Uterus (tissue), 4 donors: ENCODE results near the gene PPM1M. TPM values are rescaled to one million over a fixed set of nuclear protein-coding genes. Genes with fewer than 3 reads are reported as not detected.

Experiments used
- DNase-seq, 2 donors: peaks; one replicate each; pipeline ENCODE4 v3.0.0-alpha.2; 2019 to 2020
- H3K27ac ChIP-seq, 2 donors: fragments of 200-600 bp; sonication (generic); 1 replicate in 1 of 2; 2 replicates in 1 of 2; pipeline ENCODE4 v1.5.1; 2016 to 2018
- H3K27me3 ChIP-seq, 2 donors: fragments of 200-600 bp; sonication (generic); one replicate each; pipeline ENCODE4 v1.5.1; 2018 to 2019; ENCODE audit warnings: control low read depth in 1 of 2
- H3K36me3 ChIP-seq, 2 donors: fragments of 200-600 bp; sonication (generic); one replicate each; pipeline ENCODE4 v1.5.1; 2019; ENCODE audit warnings: control low read depth in 1 of 2
- H3K4me1 ChIP-seq, 2 donors: fragments of 200-600 bp; sonication (generic); one replicate each; pipeline ENCODE4 v1.5.1; 2018 to 2019; ENCODE audit warnings: control low read depth in 1 of 2
- H3K4me3 ChIP-seq, 2 donors: fragments of 200-600 bp; sonication (generic); 1 replicate in 1 of 2; 2 replicates in 1 of 2; pipeline ENCODE4 v1.5.1; 2018 to 2019; ENCODE audit warnings: mild to moderate bottlenecking in 1 of 2
- H3K9me3 ChIP-seq, 2 donors: fragments of 200-600 bp; sonication (generic); one replicate each; pipeline ENCODE4 v1.5.1; 2019; ENCODE audit warnings: control low read depth in 1 of 2
- CTCF ChIP-seq, 4 experiments: fragments of 200-600 bp in 2 of 4; fragments of 450-650 bp in 2 of 4; sonication (generic) in 2 of 4; IDR thresholded peaks; one replicate each; pipeline ENCODE4 v1.5.1; 2016 to 2019; ENCODE audit warnings: antibody characterized with exemption in 4 of 4, mild to moderate bottlenecking in 2 of 4, moderate library complexity in 1 of 4
- POLR2A ChIP-seq, 2 donors: fragments of 450-650 bp; IDR thresholded peaks; one replicate each; pipeline ENCODE4 v1.6.1; 2016; ENCODE audit warnings: antibody characterized with exemption in 2 of 2, mild to moderate bottlenecking in 1 of 2, moderate library complexity in 1 of 2
- intact Hi-C: fragments of 100-400 bp; cut with DNase I; formaldehyde crosslinking; loops from one replicate; pipeline ENCODE4 v1.15.1; 2023; ENCODE audit warnings: low total_unique reads
- total RNA-seq, 4 donors: library from RNA; depleted of rRNA in 3 of 4; stranded (reverse); fragments of >200 nt in 3 of 4; gene quantifications; one replicate each; pipeline versions ENCODE4 v1.1.0 to v1.2.4, GENCODE V29; 2014 to 2023
- donor health status: DM: yes; HTN: yes; CAD: no.

Gene PPM1M
- total RNA-seq, 4 donors from 2014 or later, result 23.9 to 32.3 (median 31.5) TPM

- Histone ChIP-seq H3K9me3 (no peaks in the 10 kb centered on the region), H3K27me3 (no peaks in the 10 kb centered on the region), H3K27ac (no peak overlapping the region), H3K4me1 (no peaks in the 10 kb centered on the region), H3K36me3 (no peaks in the 10 kb centered on the region), H3K4me3 (no peak overlapping the region)
- no peak for TF ChIP-seq CTCF (IDR thresholded peaks at IDR 0.05)
- no peak for TF ChIP-seq POLR2A (IDR thresholded peaks at IDR 0.05)
- DNase-seq, result no peak
- intact Hi-C loops, result no loop called here
Measured at GRCh38 chr3:52247409-52248164, 2.0 kb downstream of the PPM1M start.

- intact Hi-C loops, result no loop called here
- no peak for DNase-seq
- H3K36me3 ChIP-seq, result no peaks in the 10 kb centered on the region
Measured at GRCh38 chr3:52248165-52248541, 2.6 kb downstream of the PPM1M start.

GRCh38 chr3:52248816-52249547 is 3.4 kb downstream of the PPM1M start:
- Histone ChIP-seq H3K4me1 (no peaks in the 10 kb centered on the region), H3K27ac (no peak overlapping the region), H3K36me3 (no peaks in the 10 kb centered on the region), H3K9me3 (no peaks in the 10 kb centered on the region), H3K27me3 (no peaks in the 10 kb centered on the region), H3K4me3 (no peak overlapping the region)
- TF ChIP-seq POLR2A (IDR thresholded peaks at IDR 0.05) (no peak), CTCF (IDR thresholded peaks at IDR 0.05) (no peak)
- DNase-seq, result peak in 1 of 2 donors; percentile 55
- intact Hi-C loops, result no loop called here

More at GRCh38 chr3:52248165-52248541, 2.6 kb downstream of the PPM1M start:
- TF ChIP-seq CTCF (IDR thresholded peaks at IDR 0.05) (no peak), POLR2A (IDR thresholded peaks at IDR 0.05) (no peak)
- no peaks in the 10 kb centered on the region for H3K9me3 ChIP-seq
- H3K4me3 ChIP-seq, result no peak overlapping the region
- no peak overlapping the region for H3K27ac ChIP-seq
- no peaks in the 10 kb centered on the region for H3K4me1 ChIP-seq
- no peaks in the 10 kb centered on the region for H3K27me3 ChIP-seq

GRCh38 chr3:52249683-52250082 is 4.1 kb downstream of the PPM1M start:
- Histone ChIP-seq H3K27ac (no peak overlapping the region), H3K27me3 (no peaks in the 10 kb centered on the region), H3K4me1 (no peaks in the 10 kb centered on the region), H3K36me3 (no peaks in the 10 kb centered on the region), H3K4me3 (no peak overlapping the region), H3K9me3 (no peaks in the 10 kb centered on the region)
- no peak for DNase-seq
- no peak for TF ChIP-seq POLR2A (IDR thresholded peaks at IDR 0.05)
- TF ChIP-seq CTCF (IDR thresholded peaks at IDR 0.05), result no peak
- intact Hi-C loops, result no loop called here

- no peaks in the 10 kb centered on the region for H3K27me3 ChIP-seq
- no peak overlapping the region for H3K27ac ChIP-seq
- no peak overlapping the region for H3K4me3 ChIP-seq
- no peak for TF ChIP-seq POLR2A (IDR thresholded peaks at IDR 0.05)
- TF ChIP-seq CTCF (IDR thresholded peaks at IDR 0.05), result no peak
- H3K36me3 ChIP-seq, result no peaks in the 10 kb centered on the region
- intact Hi-C loops, result no loop called here
- DNase-seq, result no peak
- no peaks in the 10 kb centered on the region for H3K4me1 ChIP-seq
- H3K9me3 ChIP-seq, result no peaks in the 10 kb centered on the region
Measured at GRCh38 chr3:52250122-52250521, 4.6 kb downstream of the PPM1M start.
